Esophagus squamous epithelium (tissue), 5 donors: Measurements from ENCODE around the gene ZNF823. TPM values are rescaled to one million over a fixed set of nuclear protein-coding genes. Genes with fewer than 3 reads are reported as not detected.
"Not testable (repeated sequence)": the region's sequence is repeated elsewhere in the genome, so short reads cannot be mapped to it uniquely, and the experiment has no call there.

Experiments used
- DNase-seq: peaks from one replicate; lab custom pipeline; 2025; lab: John Stamatoyannopoulos, UW
- H3K27ac ChIP-seq, 4 donors: fragments of 200-600 bp; sonication (generic); one replicate each; pipeline ENCODE4 v1.5.1; 2016 to 2019; ENCODE audit warnings: mild to moderate bottlenecking in 1 of 4
- H3K27me3 ChIP-seq, 4 donors: fragments of 200-600 bp; sonication (generic); 1 replicate in 3 of 4; 2 replicates in 1 of 4; pipeline versions ENCODE4 v1.5.1 to v1.6.0; 2017 to 2021; ENCODE audit warnings: antibody characterized with exemption in 1 of 4
- H3K36me3 ChIP-seq, 3 donors: fragments of 200-600 bp; sonication (generic); one replicate each; pipeline ENCODE4 v1.5.1; 2016 to 2019
- H3K4me1 ChIP-seq, 3 donors: fragments of 200-600 bp; sonication (generic); one replicate each; pipeline ENCODE4 v1.5.1; 2017 to 2019
- H3K4me3 ChIP-seq, 4 donors: fragments of 200-600 bp; sonication (generic); 1 replicate in 3 of 4; 2 replicates in 1 of 4; pipeline ENCODE4 v1.5.1; 2016 to 2019; ENCODE audit warnings: mild to moderate bottlenecking in 2 of 4, moderate library complexity in 1 of 4
- H3K9me3 ChIP-seq, 3 donors: fragments of 200-600 bp; sonication (generic); one replicate each; pipeline ENCODE4 v1.5.1; 2016 to 2019
- POLR2A ChIP-seq, 4 donors: fragments of 450-650 bp; IDR thresholded peaks; one replicate each; pipeline ENCODE4 v1.6.1; 2017; ENCODE audit warnings: antibody characterized with exemption in 4 of 4, mild to moderate bottlenecking in 4 of 4, moderate library complexity in 3 of 4
- WGBS, 2 donors: methylation state at CpG; one replicate each; pipeline ENCODE4 v1.1.5; 2018; 5-methylcytosine and 5-hydroxymethylcytosine counted together
- intact Hi-C: fragments of 100-400 bp; cut with DNase I; formaldehyde crosslinking; loops from one replicate; pipeline ENCODE4 v1.15.0; 2022
- total RNA-seq, 4 donors: library from RNA; depleted of rRNA; stranded (reverse); fragments of >200 nt; gene quantifications; one replicate each; pipeline ENCODE4 v1.1.0, GENCODE V29; 2016
- TF ChIP-seq, protein P1 (sequence below), 6 experiments: fragments of 450-650 bp in 4 of 6; fragments of 200-600 bp in 2 of 6; sonication (generic) in 2 of 6; IDR thresholded peaks; one replicate each; pipeline ENCODE4 v1.5.1; 2016 to 2019; ENCODE audit warnings: antibody characterized with exemption in 6 of 6, mild to moderate bottlenecking in 4 of 6, moderate library complexity in 4 of 6
- donor health status: DM: yes; HTN: yes; CAD: no.

ZNF823 gene
- total RNA-seq, 4 donors from 2014 or later: 8.5 to 22.3 (median 11.8) TPM

DNA sequence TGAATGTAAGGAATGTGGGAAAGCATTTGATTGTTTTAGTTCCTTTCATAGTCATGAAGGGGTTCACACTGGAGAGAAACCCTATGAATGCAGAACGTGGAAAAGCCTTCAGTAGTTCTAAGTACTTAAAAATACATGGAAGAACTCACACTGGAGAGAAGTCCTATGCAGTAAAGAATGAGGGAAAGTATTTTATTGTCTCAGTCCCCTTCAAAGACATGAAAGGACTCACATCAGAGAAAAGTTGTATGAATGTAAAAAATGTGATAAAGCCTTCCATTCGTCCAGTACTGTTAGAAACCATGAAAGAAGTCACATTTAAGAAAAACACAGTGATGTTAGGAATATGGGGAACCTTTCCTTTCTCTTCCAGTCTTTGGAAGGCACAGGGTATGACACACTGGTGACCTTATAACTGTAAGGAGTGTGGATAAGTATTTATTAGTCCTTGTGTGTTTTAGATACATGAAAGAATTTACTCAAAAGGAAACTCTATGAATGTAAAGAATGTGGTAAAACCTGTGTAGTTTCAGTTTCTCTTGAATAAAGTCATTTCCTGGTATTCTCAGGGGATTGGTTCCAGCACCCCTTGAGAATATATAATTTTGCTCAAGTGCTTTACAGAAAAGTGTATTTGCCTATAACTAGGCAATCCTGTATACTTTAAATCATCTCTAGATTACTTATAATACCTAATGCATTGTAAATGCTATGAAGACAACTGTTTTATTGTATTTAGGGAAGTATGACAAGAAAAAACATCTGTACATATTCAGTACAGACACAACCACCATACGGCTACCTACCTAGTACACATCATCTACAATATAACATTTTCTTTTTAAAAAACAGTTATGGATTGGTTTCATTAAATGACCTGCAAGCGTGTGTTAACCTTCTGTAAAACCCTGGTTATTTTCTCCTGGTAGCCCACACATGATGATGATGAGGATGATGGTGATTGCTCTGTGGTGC is 52.8 kb downstream of the ZNF823 start:
- intact Hi-C loops: no loop called here
- Histone ChIP-seq H3K9me3 (peaks cover 0 to 60% (median 16%) of the 10 kb centered on the region in 3 donors), H3K4me1 (no peaks in the 10 kb centered on the region), H3K36me3 (peaks cover 0 to 17% (median 0%) of the 10 kb centered on the region in 3 donors), H3K27ac (no peak overlapping the region), H3K27me3 (no peaks in the 10 kb centered on the region), H3K4me3 (no peak overlapping the region)
- TF ChIP-seq, protein P1, sequence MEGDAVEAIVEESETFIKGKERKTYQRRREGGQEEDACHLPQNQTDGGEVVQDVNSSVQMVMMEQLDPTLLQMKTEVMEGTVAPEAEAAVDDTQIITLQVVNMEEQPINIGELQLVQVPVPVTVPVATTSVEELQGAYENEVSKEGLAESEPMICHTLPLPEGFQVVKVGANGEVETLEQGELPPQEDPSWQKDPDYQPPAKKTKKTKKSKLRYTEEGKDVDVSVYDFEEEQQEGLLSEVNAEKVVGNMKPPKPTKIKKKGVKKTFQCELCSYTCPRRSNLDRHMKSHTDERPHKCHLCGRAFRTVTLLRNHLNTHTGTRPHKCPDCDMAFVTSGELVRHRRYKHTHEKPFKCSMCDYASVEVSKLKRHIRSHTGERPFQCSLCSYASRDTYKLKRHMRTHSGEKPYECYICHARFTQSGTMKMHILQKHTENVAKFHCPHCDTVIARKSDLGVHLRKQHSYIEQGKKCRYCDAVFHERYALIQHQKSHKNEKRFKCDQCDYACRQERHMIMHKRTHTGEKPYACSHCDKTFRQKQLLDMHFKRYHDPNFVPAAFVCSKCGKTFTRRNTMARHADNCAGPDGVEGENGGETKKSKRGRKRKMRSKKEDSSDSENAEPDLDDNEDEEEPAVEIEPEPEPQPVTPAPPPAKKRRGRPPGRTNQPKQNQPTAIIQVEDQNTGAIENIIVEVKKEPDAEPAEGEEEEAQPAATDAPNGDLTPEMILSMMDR (IDR thresholded peaks at IDR 0.05): no peak
- no peak for TF ChIP-seq POLR2A (IDR thresholded peaks at IDR 0.05)
- no peak for DNase-seq
- WGBS, 2 donors: 87 to 88% methylated on average over 4 of the region's 4 CpGs

DNA sequence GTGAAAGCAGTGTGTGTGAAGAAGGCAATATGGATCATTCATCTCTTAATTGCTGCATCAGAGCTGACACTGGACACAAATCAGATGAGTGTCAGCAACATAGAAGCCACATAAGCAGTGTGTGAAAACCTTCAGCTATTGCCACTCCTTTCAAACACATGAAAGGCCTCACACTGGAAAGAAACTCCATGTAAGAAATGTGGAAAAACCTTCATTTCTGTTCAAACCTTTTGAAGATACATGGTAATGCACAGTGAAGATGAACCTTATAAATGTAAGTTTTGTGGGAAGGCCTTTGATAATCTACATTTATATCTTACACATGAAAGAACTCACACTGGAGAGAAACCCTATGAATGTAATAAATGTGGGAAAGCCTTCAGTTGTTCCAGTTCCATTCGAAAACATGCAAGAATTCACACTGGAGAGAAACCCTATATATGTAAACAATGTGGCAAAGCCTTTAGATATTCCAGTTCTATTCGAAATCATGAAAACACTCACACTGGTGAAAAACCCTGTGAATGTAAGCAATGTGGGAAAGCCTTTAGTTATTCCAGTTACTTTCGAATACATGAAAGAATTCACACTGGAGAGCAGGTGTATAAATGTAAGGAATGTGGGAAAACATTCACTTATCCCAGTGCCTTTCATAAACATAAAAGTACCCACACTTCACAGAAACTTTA is 53.6 kb downstream of the ZNF823 start:
- peaks cover 0 to 68% (median 23%) of the 10 kb centered on the region in 3 donors for H3K9me3 ChIP-seq
- H3K27ac ChIP-seq: no peak overlapping the region
- WGBS, 2 donors: 86 to 94% methylated on average over 3 of the region's 3 CpGs
- no peaks in the 10 kb centered on the region for H3K4me1 ChIP-seq
- peaks cover 0 to 17% (median 0%) of the 10 kb centered on the region in 3 donors for H3K36me3 ChIP-seq
- DNase-seq: no peak
- no peaks in the 10 kb centered on the region for H3K27me3 ChIP-seq
- no peak overlapping the region for H3K4me3 ChIP-seq
- intact Hi-C loops: no loop called here
- no peak for TF ChIP-seq POLR2A (IDR thresholded peaks at IDR 0.05)
- TF ChIP-seq, protein P1 (IDR thresholded peaks at IDR 0.05): no peak

DNA sequence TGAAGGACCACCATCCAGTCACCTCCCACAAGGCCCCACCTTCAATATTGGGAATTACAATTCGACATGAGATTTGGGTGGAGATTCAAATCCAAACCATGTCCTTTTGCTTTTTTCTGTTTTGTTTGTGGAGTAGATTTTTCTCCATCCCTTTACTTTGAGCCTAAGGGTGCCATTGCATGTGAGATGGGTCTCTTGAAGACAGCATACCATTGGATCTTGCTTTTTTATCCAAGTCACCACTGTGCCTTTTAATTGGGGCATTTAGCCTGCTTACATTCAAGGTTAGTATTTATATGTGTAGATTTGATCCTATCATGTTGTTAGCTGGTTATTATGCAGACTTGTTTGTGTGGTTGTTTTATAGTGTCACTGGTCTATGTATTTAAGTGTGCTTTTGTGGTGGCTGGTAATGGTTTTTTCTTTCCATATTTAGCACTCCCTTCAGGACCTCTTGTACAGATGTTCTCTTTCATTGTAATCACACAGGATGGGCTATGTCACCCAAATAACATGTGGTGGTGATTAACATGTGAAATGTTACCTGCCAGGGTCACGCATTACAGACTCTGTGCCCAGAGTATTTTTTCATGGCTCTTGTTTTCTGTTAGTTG is 58.0 kb downstream of the ZNF823 start:
- TF ChIP-seq, protein P1 (IDR thresholded peaks at IDR 0.05): no peak
- no peak for TF ChIP-seq POLR2A (IDR thresholded peaks at IDR 0.05)
- no peaks in the 10 kb centered on the region for H3K4me1 ChIP-seq
- no peaks in the 10 kb centered on the region for H3K27me3 ChIP-seq
- intact Hi-C loops: no loop called here
- no peak for DNase-seq
- H3K27ac ChIP-seq: no peak overlapping the region
- WGBS, 2 donors: 91 to 94% methylated on average over 2 of the region's 2 CpGs
- H3K9me3 ChIP-seq: peaks cover 0 to 84% (median 23%) of the 10 kb centered on the region in 3 donors
- H3K36me3 ChIP-seq: peaks cover 0 to 17% (median 0%) of the 10 kb centered on the region in 3 donors
- no peak overlapping the region for H3K4me3 ChIP-seq

DNA sequence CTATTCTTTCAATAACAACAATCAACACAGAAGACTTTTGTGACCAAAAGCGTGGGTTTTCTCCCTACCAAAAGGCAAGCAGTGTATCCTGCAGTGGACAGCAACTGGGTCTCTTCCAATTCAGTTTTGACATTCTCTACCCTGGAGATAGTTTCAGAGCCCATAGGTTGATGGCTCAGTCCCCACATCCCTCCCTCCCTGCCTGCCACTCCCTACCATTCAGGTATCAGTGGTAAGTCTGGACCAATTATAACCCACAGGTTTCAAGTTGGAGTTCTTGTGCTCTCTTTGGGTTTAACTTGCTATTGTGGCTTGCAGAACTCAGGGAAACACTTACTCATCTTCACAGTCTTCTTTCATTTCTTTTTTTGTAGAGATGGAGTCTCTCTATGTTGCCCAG is 60.2 kb downstream of the ZNF823 start:
- peaks cover 0 to 7% (median 0%) of the 10 kb centered on the region in 3 donors for H3K4me1 ChIP-seq
- no peak for DNase-seq
- no peaks in the 10 kb centered on the region for H3K36me3 ChIP-seq
- no peak overlapping the region for H3K27ac ChIP-seq
- WGBS, 2 donors: 80 to 95% methylated on average over 1 of the region's 1 CpG
- no peak for TF ChIP-seq POLR2A (IDR thresholded peaks at IDR 0.05)
- TF ChIP-seq, protein P1 (IDR thresholded peaks at IDR 0.05): no peak
- H3K4me3 ChIP-seq: no peak overlapping the region
- H3K9me3 ChIP-seq: peaks cover 0 to 74% (median 15%) of the 10 kb centered on the region in 3 donors
- intact Hi-C loops: no loop called here
- peaks cover 0 to 11% (median 0%) of the 10 kb centered on the region in 4 donors for H3K27me3 ChIP-seq

DNA sequence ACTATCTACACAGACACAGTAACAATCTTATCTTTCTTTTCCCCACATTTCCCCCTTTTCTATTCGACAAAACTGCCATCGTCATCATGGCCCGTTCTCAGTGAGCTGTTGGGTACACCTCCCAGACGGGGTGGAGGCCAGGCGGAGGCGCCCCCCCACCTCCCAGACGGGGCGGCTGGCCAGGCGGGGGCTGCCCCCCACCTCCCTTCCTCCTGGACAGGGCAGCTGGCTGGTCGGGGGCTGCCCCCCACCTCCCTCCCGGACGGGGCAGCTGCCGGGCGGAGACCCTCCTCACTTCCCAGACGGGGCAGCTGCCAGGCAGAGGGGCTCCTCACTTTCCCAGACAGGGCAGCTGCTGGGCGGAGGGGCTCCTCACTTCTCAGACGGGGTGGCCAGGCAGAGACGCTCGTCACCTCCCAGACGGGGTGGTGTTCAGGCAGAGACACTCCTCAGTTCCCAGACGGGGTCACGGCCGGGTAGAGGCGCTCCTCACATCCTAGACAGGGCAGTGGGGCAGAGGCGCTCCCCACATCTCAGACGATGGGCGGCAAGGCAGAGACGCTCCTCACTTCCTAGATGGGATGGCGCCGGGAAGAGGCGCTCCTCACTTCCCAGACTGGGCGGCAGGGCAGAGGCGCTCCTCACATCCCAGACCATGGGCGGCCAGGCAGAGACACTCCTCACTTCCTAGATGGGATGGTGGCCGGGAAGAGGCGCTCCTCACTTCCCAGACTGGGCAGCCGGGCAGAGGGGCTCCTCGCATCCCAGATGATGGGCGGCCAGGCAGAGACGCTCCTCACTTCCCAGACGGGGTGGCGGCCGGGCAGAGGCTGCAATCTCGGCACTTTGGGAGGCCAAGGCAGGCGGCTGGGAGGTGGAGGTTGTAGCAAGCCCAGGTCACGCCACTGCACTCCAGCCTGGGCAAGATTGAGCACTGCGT is 61.8 kb downstream of the ZNF823 start:
- DNase-seq, H3K36me3 ChIP-seq, intact Hi-C loops, H3K4me3 ChIP-seq, H3K27ac ChIP-seq, H3K4me1 ChIP-seq: not testable (repeated sequence)
- Histone ChIP-seq H3K9me3 (peaks cover 0 to 63% (median 15%) of the 10 kb centered on the region in 3 donors), H3K27me3 (peaks cover 0 to 17% (median 0%) of the 10 kb centered on the region in 4 donors)
- 94 to 95% methylated on average over 3 to 7 of the region's 47 CpGs for WGBS, 2 donors
